ENCODE results near the gene PLBD1.

PLBD1 gene

GRCh38 chr12:14562279-14562678 lies 5.4 kb downstream of the PLBD1 start:
- Histone ChIP-seq H3K27me3 (ENCODE audit: insufficient read depth, poor library complexity, severe bottlenecking) (peaks cover 5% of the 10 kb centered on the region), H3K4me3 (replicated peaks; ENCODE audit: insufficient read depth, low read length) (no peak overlapping the region), H3K27ac (replicated peaks) (no peak overlapping the region)
- no peak for DNase-seq (ENCODE audit: low read depth in 1 of 2, low spot score in 1 of 2)
- no peak for TF ChIP-seq CTCF (IDR thresholded peaks at IDR 0.05; ENCODE audit: insufficient read depth, low read length)
- no peak for TF ChIP-seq SPI1 (IDR thresholded peaks at IDR 0.05; ENCODE audit: borderline replicate concordance, low read depth)
- TF ChIP-seq, protein P1, sequence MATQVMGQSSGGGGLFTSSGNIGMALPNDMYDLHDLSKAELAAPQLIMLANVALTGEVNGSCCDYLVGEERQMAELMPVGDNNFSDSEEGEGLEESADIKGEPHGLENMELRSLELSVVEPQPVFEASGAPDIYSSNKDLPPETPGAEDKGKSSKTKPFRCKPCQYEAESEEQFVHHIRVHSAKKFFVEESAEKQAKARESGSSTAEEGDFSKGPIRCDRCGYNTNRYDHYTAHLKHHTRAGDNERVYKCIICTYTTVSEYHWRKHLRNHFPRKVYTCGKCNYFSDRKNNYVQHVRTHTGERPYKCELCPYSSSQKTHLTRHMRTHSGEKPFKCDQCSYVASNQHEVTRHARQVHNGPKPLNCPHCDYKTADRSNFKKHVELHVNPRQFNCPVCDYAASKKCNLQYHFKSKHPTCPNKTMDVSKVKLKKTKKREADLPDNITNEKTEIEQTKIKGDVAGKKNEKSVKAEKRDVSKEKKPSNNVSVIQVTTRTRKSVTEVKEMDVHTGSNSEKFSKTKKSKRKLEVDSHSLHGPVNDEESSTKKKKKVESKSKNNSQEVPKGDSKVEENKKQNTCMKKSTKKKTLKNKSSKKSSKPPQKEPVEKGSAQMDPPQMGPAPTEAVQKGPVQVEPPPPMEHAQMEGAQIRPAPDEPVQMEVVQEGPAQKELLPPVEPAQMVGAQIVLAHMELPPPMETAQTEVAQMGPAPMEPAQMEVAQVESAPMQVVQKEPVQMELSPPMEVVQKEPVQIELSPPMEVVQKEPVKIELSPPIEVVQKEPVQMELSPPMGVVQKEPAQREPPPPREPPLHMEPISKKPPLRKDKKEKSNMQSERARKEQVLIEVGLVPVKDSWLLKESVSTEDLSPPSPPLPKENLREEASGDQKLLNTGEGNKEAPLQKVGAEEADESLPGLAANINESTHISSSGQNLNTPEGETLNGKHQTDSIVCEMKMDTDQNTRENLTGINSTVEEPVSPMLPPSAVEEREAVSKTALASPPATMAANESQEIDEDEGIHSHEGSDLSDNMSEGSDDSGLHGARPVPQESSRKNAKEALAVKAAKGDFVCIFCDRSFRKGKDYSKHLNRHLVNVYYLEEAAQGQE (IDR thresholded peaks at IDR 0.05; ENCODE audit: insufficient replicate concordance, low read depth): no peak
- no peak for TF ChIP-seq GABPA (IDR thresholded peaks at IDR 0.05; ENCODE audit: low read depth)
- TF ChIP-seq POLR2AphosphoS5 (IDR thresholded peaks at IDR 0.05; ENCODE audit: low read depth): no peak

- Histone ChIP-seq H3K27ac (replicated peaks) (no peak overlapping the region), H3K4me3 (replicated peaks; ENCODE audit: insufficient read depth, low read length) (no peak overlapping the region), H3K27me3 (ENCODE audit: insufficient read depth, poor library complexity, severe bottlenecking) (no peaks in the 10 kb centered on the region)
- DNase-seq (ENCODE audit: low read depth in 1 of 2, low spot score in 1 of 2): no peak
- TF ChIP-seq GABPA (IDR thresholded peaks at IDR 0.05; ENCODE audit: low read depth) (no peak), CTCF (IDR thresholded peaks at IDR 0.05; ENCODE audit: insufficient read depth, low read length) (no peak), POLR2AphosphoS5 (IDR thresholded peaks at IDR 0.05; ENCODE audit: low read depth) (no peak), SPI1 (IDR thresholded peaks at IDR 0.05; ENCODE audit: borderline replicate concordance, low read depth) (no peak)
- TF ChIP-seq, protein P1 (IDR thresholded peaks at IDR 0.05; ENCODE audit: insufficient replicate concordance, low read depth): no peak
Observed at GRCh38 chr12:14561677-14562238, 5.9 kb downstream of the PLBD1 start.

DNA sequence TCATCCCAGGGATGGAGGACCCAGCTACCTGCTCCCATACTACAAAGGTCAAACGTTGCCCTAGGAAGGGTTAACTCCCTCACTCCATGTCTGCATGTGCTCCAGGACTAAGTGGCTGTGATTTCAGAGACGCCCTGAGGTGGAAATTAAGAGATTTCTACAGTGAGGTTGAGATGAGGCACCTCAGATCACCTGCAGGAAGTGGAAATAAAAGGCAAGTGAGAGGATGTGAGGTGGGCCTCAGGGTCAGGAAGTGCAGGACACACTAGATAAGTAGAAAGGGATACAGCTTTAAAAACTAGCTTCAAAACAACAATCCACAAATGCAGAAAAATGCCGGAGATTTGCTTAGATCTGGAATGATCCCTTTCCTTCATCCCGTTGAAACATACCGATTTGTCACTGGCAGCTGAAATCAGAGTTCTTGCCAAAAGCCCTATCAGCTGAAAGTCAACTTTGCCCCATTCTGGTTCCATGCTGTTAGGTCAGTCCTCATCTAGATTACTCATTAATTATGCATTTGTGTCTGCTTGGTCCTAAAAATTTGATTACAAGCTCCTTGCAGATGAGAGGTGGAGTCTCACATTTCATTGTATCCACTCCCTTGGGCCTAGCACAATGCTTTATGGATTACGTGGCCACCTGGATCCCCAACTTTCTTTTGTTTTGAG lies 6.6 kb downstream of the PLBD1 start:
- DNase-seq (ENCODE audit: low read depth in 1 of 2, low spot score in 1 of 2): no peak
- Histone ChIP-seq H3K4me3 (replicated peaks; ENCODE audit: insufficient read depth, low read length) (no peak overlapping the region), H3K27ac (replicated peaks) (no peak overlapping the region), H3K27me3 (ENCODE audit: insufficient read depth, poor library complexity, severe bottlenecking) (no peaks in the 10 kb centered on the region)
- TF ChIP-seq POLR2AphosphoS5 (IDR thresholded peaks at IDR 0.05; ENCODE audit: low read depth) (no peak), SPI1 (IDR thresholded peaks at IDR 0.05; ENCODE audit: borderline replicate concordance, low read depth) (no peak), GABPA (IDR thresholded peaks at IDR 0.05; ENCODE audit: low read depth) (no peak), CTCF (IDR thresholded peaks at IDR 0.05; ENCODE audit: insufficient read depth, low read length) (no peak)
- TF ChIP-seq, protein P1 (IDR thresholded peaks at IDR 0.05; ENCODE audit: insufficient replicate concordance, low read depth): no peak
